Neural progenitor cell (in vitro differentiated cells): ENCODE measurements around the gene NEB. TPM values are rescaled to one million over a fixed set of nuclear protein-coding genes. Genes with fewer than 3 reads are reported as not detected.

Experiments
- DNase-seq: peaks from one replicate; pipeline ENCODE4 v3.0.0-alpha.2; 2016; ENCODE audit warnings: low spot score
- H2AFZ ChIP-seq: fragments of 200-600 bp; sonication (generic); replicated peaks from 2 replicates; pipeline ENCODE4 v1.6.1; 2016; ENCODE audit warnings: antibody characterized with exemption
- H3F3A ChIP-seq: fragments of 200-600 bp; sonication (generic); 2 replicates; pipeline ENCODE4 v1.6.1; 2016; ENCODE audit warnings: antibody characterized with exemption, low read depth
- H3K27ac ChIP-seq: fragments of 200-600 bp; sonication (generic); 2 replicates; pipeline ENCODE4 v1.5.1; 2016; ENCODE audit warnings: mild to moderate bottlenecking
- H3K27me3 ChIP-seq: fragments of 200-600 bp; sonication (generic); 2 replicates; pipeline ENCODE4 v1.6.1; 2016; ENCODE audit warnings: mild to moderate bottlenecking, moderate library complexity
- H3K36me3 ChIP-seq: fragments of 200-600 bp; sonication (generic); 2 replicates; pipeline ENCODE4 v1.5.1; 2016
- H3K4me1 ChIP-seq: fragments of 200-600 bp; sonication (generic); 2 replicates; pipeline ENCODE4 v1.6.1; 2016; ENCODE audit warnings: mixed run types
- H3K4me2 ChIP-seq: fragments of 200-600 bp; sonication (generic); 2 replicates; pipeline ENCODE4 v1.6.1; 2016
- H3K4me3 ChIP-seq: fragments of 200-600 bp; sonication (generic); 2 replicates; pipeline ENCODE4 v1.5.1; 2016
- H3K79me2 ChIP-seq: fragments of 200-600 bp; sonication (generic); 2 replicates; pipeline ENCODE4 v1.6.1; 2016; ENCODE audit warnings: low read depth
- H3K9ac ChIP-seq: fragments of 200-600 bp; sonication (generic); 2 replicates; pipeline ENCODE4 v1.6.1; 2016
- H3K9me3 ChIP-seq: fragments of 200-600 bp; sonication (generic); 2 replicates; pipeline ENCODE4 v1.5.1; 2016; ENCODE audit warnings: low read depth
- H4K20me1 ChIP-seq: fragments of 200-600 bp; sonication (generic); 2 replicates; pipeline ENCODE4 v1.6.1; 2016; ENCODE audit warnings: low read depth
- H3K27ac Mint-ChIP-seq: 3 replicates; pipeline ENCODE4 v1.8.0; 2021; ENCODE audit warnings: mixed read lengths
- H3K27me3 Mint-ChIP-seq: 2 replicates; pipeline ENCODE4 v1.8.0; 2022; ENCODE audit warnings: low read depth, mild to moderate bottlenecking, inconsistent platforms, moderate library complexity, mixed read lengths; ENCODE audit not compliant: insufficient read depth
- H3K36me3 Mint-ChIP-seq: 3 replicates; pipeline ENCODE4 v1.8.0; 2021; ENCODE audit warnings: mixed read lengths
- H3K4me1 Mint-ChIP-seq: 3 replicates; pipeline ENCODE4 v1.8.0; 2021; ENCODE audit warnings: mixed read lengths
- H3K4me3 Mint-ChIP-seq: 3 replicates; pipeline ENCODE4 v1.8.0; 2021; ENCODE audit warnings: mild to moderate bottlenecking, moderate library complexity, mixed read lengths
- H3K9me3 Mint-ChIP-seq: 3 replicates; pipeline ENCODE4 v1.8.0; 2020; ENCODE audit warnings: mixed read lengths
- CTCF ChIP-seq: fragments of 200-600 bp; sonication (generic); IDR thresholded peaks from 2 replicates; pipeline ENCODE4 v1.5.1; 2017; ENCODE audit warnings: antibody characterized with exemption, mild to moderate bottlenecking
- EZH2 ChIP-seq: fragments of 200-600 bp; sonication (generic); IDR thresholded peaks from 2 replicates; pipeline ENCODE4 v1.6.1; 2017; ENCODE audit warnings: antibody characterized with exemption, mild to moderate bottlenecking, moderate library complexity
- EZH2phosphoT487 ChIP-seq: fragments of 200-600 bp; sonication (generic); IDR thresholded peaks from 2 replicates; pipeline ENCODE4 v1.6.1; 2017; ENCODE audit warnings: antibody characterized with exemption
- total RNA-seq: library from RNA; depleted of rRNA; stranded (reverse); fragments of >200 nt; gene quantifications from 2 replicates; pipeline ENCODE4 v1.2.3, GENCODE V29; 2015; ENCODE audit warnings: low replicate concordance

The NEB gene
- total RNA-seq, 1 donor from 2014 or later: 0.49 TPM

GRCh38 chr2:151774506-151774905, 40.2 kb upstream of the NEB start:
- Histone ChIP-seq H3K9ac (no peak overlapping the region), H3K36me3 (no peaks in the 10 kb centered on the region), H2AFZ (no peak overlapping the region), H3K27ac (no peak overlapping the region), H3K4me2 (no peak overlapping the region), H3K79me2 (no peaks in the 10 kb centered on the region), H3K27me3 (no peaks in the 10 kb centered on the region), H3K4me1 (no peaks in the 10 kb centered on the region), H4K20me1 (no peaks in the 10 kb centered on the region), H3K4me3 (no peak overlapping the region), H3F3A (no peaks in the 10 kb centered on the region), H3K9me3 (no peaks in the 10 kb centered on the region)
- Mint-ChIP-seq H3K27me3 (no peaks in the 10 kb centered on the region), H3K4me1 (no peaks in the 10 kb centered on the region), H3K36me3 (peaks cover 35% of the 10 kb centered on the region), H3K27ac (no peak overlapping the region), H3K4me3 (no peak overlapping the region), H3K9me3 (peaks cover 2% of the 10 kb centered on the region)
- TF ChIP-seq EZH2phosphoT487 (no peak), EZH2 (no peak), CTCF (no peak)
- no peak for DNase-seq

- H3K4me2 ChIP-seq: no peak overlapping the region
- no peak for DNase-seq
- H3K27me3 Mint-ChIP-seq: no peaks in the 10 kb centered on the region
- peaks cover under 1% of the 10 kb centered on the region for H3K4me1 ChIP-seq
- no peaks in the 10 kb centered on the region for H3K36me3 ChIP-seq
- no peak overlapping the region for H3K4me3 ChIP-seq
- peaks cover 16% of the 10 kb centered on the region for H3K36me3 Mint-ChIP-seq
- no peaks in the 10 kb centered on the region for H3F3A ChIP-seq
- H2AFZ ChIP-seq: no peak overlapping the region
- H3K27me3 ChIP-seq: no peaks in the 10 kb centered on the region
- no peaks in the 10 kb centered on the region for H3K9me3 ChIP-seq
- H3K27ac Mint-ChIP-seq: no peak overlapping the region
- no peaks in the 10 kb centered on the region for H3K79me2 ChIP-seq
- no peaks in the 10 kb centered on the region for H4K20me1 ChIP-seq
- no peak overlapping the region for H3K27ac ChIP-seq
- H3K4me1 Mint-ChIP-seq: peaks cover 12% of the 10 kb centered on the region
- peaks cover 2% of the 10 kb centered on the region for H3K9me3 Mint-ChIP-seq
- no peak overlapping the region for H3K4me3 Mint-ChIP-seq
- no peak overlapping the region for H3K9ac ChIP-seq
- TF ChIP-seq EZH2 (no peak), EZH2phosphoT487 (no peak), CTCF (no peak)
Observed at GRCh38 chr2:151771599-151772358, 37.5 kb upstream of the NEB start.

- no peak overlapping the region for H3K9ac ChIP-seq
- H3K9me3 ChIP-seq: no peaks in the 10 kb centered on the region
- H3K4me3 Mint-ChIP-seq: no peak overlapping the region
- H4K20me1 ChIP-seq: no peaks in the 10 kb centered on the region
- H3K79me2 ChIP-seq: no peaks in the 10 kb centered on the region
- H3K4me1 ChIP-seq: peaks cover 8% of the 10 kb centered on the region
- no peak overlapping the region for H3K27ac ChIP-seq
- H3K4me3 ChIP-seq: no peak overlapping the region
- H3K36me3 Mint-ChIP-seq: peaks cover 10% of the 10 kb centered on the region
- TF ChIP-seq EZH2phosphoT487 (no peak), EZH2 (no peak), CTCF (no peak)
- no peaks in the 10 kb centered on the region for H3K27me3 Mint-ChIP-seq
- H3K27me3 ChIP-seq: no peaks in the 10 kb centered on the region
- H3K27ac Mint-ChIP-seq: no peak overlapping the region
- no peaks in the 10 kb centered on the region for H3K36me3 ChIP-seq
- no peaks in the 10 kb centered on the region for H3F3A ChIP-seq
- no peak overlapping the region for H3K4me2 ChIP-seq
- H3K4me1 Mint-ChIP-seq: peaks cover 17% of the 10 kb centered on the region
- DNase-seq: no peak
- peaks cover 2% of the 10 kb centered on the region for H3K9me3 Mint-ChIP-seq
- no peak overlapping the region for H2AFZ ChIP-seq
Observed at GRCh38 chr2:151770995-151771394, 36.7 kb upstream of the NEB start.
